Measurements from ENCODE around the gene CRYL1.

- TF ChIP-seq CTCF (IDR thresholded peaks at IDR 0.05) (no peak), EZH2 (IDR thresholded peaks at IDR 0.05) (no peak)
Measured at GRCh38 chr13:20441056-20441455, 84.6 kb downstream of the CRYL1 start.

All from neural progenitor cell (in vitro differentiated cells).